Neural cell (in vitro differentiated cells): ENCODE data around the gene BCAS1. TPM values are rescaled to one million over a fixed set of nuclear protein-coding genes. Genes with fewer than 3 reads are reported as not detected.

Experiments used
- H2AFZ ChIP-seq: fragments of 200-600, 300-800 bp; sonication (generic), shearing (Covaris generic); 2 replicates; pipeline ENCODE4 v1.6.0; 2014; ENCODE audit warnings: low read depth, mild to moderate bottlenecking, antibody characterized with exemption, low read length, moderate library complexity
- H3F3A ChIP-seq: fragments of 200-600 bp; shearing (Covaris generic); 2 replicates; pipeline ENCODE4 v1.6.1; 2016; ENCODE audit warnings: mild to moderate bottlenecking, moderate library complexity, mixed read lengths, antibody characterized with exemption, low read length; ENCODE audit not compliant: insufficient read depth, poor library complexity, severe bottlenecking
- H3K27ac ChIP-seq: fragments of 200-600, 300-800 bp; sonication (generic), shearing (Covaris generic); 2 replicates; pipeline ENCODE4 v1.5.1; 2014; ENCODE audit warnings: mild to moderate bottlenecking, low read length, moderate library complexity
- H3K27me3 ChIP-seq: fragments of 300-800, 200-600 bp; sonication (generic), shearing (Covaris generic); 2 replicates; pipeline ENCODE4 v1.6.0; 2014; ENCODE audit warnings: mild to moderate bottlenecking, low read depth, low read length, moderate library complexity; ENCODE audit not compliant: insufficient read depth
- H3K36me3 ChIP-seq: fragments of 300-800, 200-600 bp; sonication (generic), shearing (Covaris generic); 2 replicates; pipeline ENCODE4 v1.5.1; 2014; ENCODE audit warnings: mild to moderate bottlenecking, antibody characterized with exemption, low read length, moderate library complexity; ENCODE audit not compliant: insufficient read depth
- H3K4me2 ChIP-seq: fragments of 300-800, 200-600 bp; sonication (generic), shearing (Covaris generic); 2 replicates; pipeline ENCODE4 v1.6.0; 2014; ENCODE audit warnings: mild to moderate bottlenecking, low read length
- H3K4me3 ChIP-seq: fragments of 300-800, 200-600 bp; sonication (generic), shearing (Covaris generic); 2 replicates; pipeline ENCODE4 v1.5.1; 2014; ENCODE audit warnings: mild to moderate bottlenecking, low read length, moderate library complexity
- H3K79me2 ChIP-seq: fragments of 200-600 bp; shearing (Covaris generic); replicated peaks from 2 replicates; pipeline ENCODE4 v1.6.0; 2014; ENCODE audit warnings: mild to moderate bottlenecking, low read length, moderate library complexity; ENCODE audit not compliant: insufficient read depth
- H3K9ac ChIP-seq: fragments of 300-800, 200-600 bp; sonication (generic), shearing (Covaris generic); 2 replicates; pipeline ENCODE4 v1.6.1; 2016; ENCODE audit warnings: mild to moderate bottlenecking, low read length, mixed read lengths
- H3K9me2 ChIP-seq: fragments of 200-600 bp; shearing (Covaris generic); 2 replicates; pipeline ENCODE4 v1.6.1; 2016; ENCODE audit warnings: mild to moderate bottlenecking, low read length, mixed read lengths; ENCODE audit not compliant: insufficient read depth
- H3K9me3 ChIP-seq: fragments of 200-600, 300-800 bp; sonication (generic), shearing (Covaris generic); 2 replicates; pipeline ENCODE4 v1.6.1; 2016; ENCODE audit warnings: mild to moderate bottlenecking, mixed run types, low read length, moderate library complexity, mixed read lengths
- H4K20me1 ChIP-seq: fragments of 200-600 bp; shearing (Covaris generic); 2 replicates; pipeline ENCODE4 v1.6.1; 2016; ENCODE audit warnings: mild to moderate bottlenecking, mixed run types; ENCODE audit not compliant: insufficient read depth
- CTCF ChIP-seq: fragments of 450-650 bp; IDR thresholded peaks from 2 replicates; pipeline ENCODE4 v1.5.1; 2014; ENCODE audit warnings: antibody characterized with exemption, mild to moderate bottlenecking, moderate library complexity; ENCODE audit not compliant: poor library complexity, severe bottlenecking
- EP300 ChIP-seq: fragments of 450-650 bp; conservative IDR thresholded peaks from 2 replicates; pipeline ENCODE4 v1.6.1; 2014; ENCODE audit warnings: antibody characterized with exemption, mild to moderate bottlenecking, moderate library complexity; ENCODE audit not compliant: poor library complexity, severe bottlenecking
- EZH2 ChIP-seq: fragments of 200-600, 300-800 bp; shearing (Covaris generic), sonication (generic); IDR thresholded peaks from 2 replicates; pipeline ENCODE4 v1.6.1; 2014; ENCODE audit warnings: antibody characterized with exemption, low read length, borderline replicate concordance, mild to moderate bottlenecking; ENCODE audit not compliant: insufficient read depth, poor library complexity, severe bottlenecking
- MXI1 ChIP-seq: fragments of 450-650 bp; conservative IDR thresholded peaks from 2 replicates; pipeline ENCODE4 v1.6.1; 2014; ENCODE audit warnings: antibody characterized with exemption, mild to moderate bottlenecking; ENCODE audit not compliant: poor library complexity, severe bottlenecking
- POLR2AphosphoS5 ChIP-seq: IDR thresholded peaks from 2 replicates; pipeline ENCODE4 v1.6.1; 2012
- RAD21 ChIP-seq: fragments of 450-650 bp; conservative IDR thresholded peaks from 2 replicates; pipeline ENCODE4 v1.6.1; 2014; ENCODE audit warnings: antibody characterized with exemption, mild to moderate bottlenecking, moderate library complexity
- SMC3 ChIP-seq: fragments of 450-650 bp; conservative IDR thresholded peaks from 2 replicates; pipeline ENCODE4 v1.6.1; 2014; ENCODE audit warnings: antibody characterized with exemption, mild to moderate bottlenecking, moderate library complexity; ENCODE audit not compliant: poor library complexity
- TAF1 ChIP-seq: IDR thresholded peaks from 2 replicates; pipeline ENCODE4 v1.6.1; 2012; ENCODE audit warnings: low read depth
- polyA plus RNA-seq: library from polyadenylated mRNA; depleted of rRNA; stranded (reverse); fragments of >200 nt; gene quantifications from 2 replicates; pipeline ENCODE4 v1.2.3, GENCODE V29; 2014
- TF ChIP-seq, protein P1 (sequence below): IDR thresholded peaks from 2 replicates; pipeline ENCODE4 v1.6.1; 2012; ENCODE audit warnings: borderline replicate concordance

BCAS1 gene
- polyA plus RNA-seq, 1 donor from 2014 or later, result not detected

- Histone ChIP-seq H3K27ac (no peak overlapping the region), H3K27me3 (no peaks in the 10 kb centered on the region), H3K9me3 (no peaks in the 10 kb centered on the region), H2AFZ (no peak overlapping the region), H3K9ac (no peak overlapping the region), H3K4me2 (no peak overlapping the region), H3K79me2 (no peaks in the 10 kb centered on the region), H4K20me1 (no peaks in the 10 kb centered on the region), H3F3A (no peaks in the 10 kb centered on the region), H3K36me3 (no peaks in the 10 kb centered on the region), H3K4me3 (no peak overlapping the region), H3K9me2 (no peaks in the 10 kb centered on the region)
- no peak for TF ChIP-seq MXI1
- no peak for TF ChIP-seq SMC3
- no peak for TF ChIP-seq RAD21
- TF ChIP-seq EZH2, result no peak
- no peak for TF ChIP-seq EP300
- TF ChIP-seq TAF1, result no peak
- TF ChIP-seq POLR2AphosphoS5, result no peak
- TF ChIP-seq, protein P1, sequence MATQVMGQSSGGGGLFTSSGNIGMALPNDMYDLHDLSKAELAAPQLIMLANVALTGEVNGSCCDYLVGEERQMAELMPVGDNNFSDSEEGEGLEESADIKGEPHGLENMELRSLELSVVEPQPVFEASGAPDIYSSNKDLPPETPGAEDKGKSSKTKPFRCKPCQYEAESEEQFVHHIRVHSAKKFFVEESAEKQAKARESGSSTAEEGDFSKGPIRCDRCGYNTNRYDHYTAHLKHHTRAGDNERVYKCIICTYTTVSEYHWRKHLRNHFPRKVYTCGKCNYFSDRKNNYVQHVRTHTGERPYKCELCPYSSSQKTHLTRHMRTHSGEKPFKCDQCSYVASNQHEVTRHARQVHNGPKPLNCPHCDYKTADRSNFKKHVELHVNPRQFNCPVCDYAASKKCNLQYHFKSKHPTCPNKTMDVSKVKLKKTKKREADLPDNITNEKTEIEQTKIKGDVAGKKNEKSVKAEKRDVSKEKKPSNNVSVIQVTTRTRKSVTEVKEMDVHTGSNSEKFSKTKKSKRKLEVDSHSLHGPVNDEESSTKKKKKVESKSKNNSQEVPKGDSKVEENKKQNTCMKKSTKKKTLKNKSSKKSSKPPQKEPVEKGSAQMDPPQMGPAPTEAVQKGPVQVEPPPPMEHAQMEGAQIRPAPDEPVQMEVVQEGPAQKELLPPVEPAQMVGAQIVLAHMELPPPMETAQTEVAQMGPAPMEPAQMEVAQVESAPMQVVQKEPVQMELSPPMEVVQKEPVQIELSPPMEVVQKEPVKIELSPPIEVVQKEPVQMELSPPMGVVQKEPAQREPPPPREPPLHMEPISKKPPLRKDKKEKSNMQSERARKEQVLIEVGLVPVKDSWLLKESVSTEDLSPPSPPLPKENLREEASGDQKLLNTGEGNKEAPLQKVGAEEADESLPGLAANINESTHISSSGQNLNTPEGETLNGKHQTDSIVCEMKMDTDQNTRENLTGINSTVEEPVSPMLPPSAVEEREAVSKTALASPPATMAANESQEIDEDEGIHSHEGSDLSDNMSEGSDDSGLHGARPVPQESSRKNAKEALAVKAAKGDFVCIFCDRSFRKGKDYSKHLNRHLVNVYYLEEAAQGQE, result no peak
- TF ChIP-seq CTCF, result no peak
Observed at GRCh38 chr20:54047048-54047447, 23.3 kb downstream of the BCAS1 start.

GRCh38 chr20:54044156-54044555 is 26.2 kb downstream of the BCAS1 start:
- Histone ChIP-seq H3K27me3 (no peaks in the 10 kb centered on the region), H3K9me2 (no peaks in the 10 kb centered on the region), H3K79me2 (no peaks in the 10 kb centered on the region), H3F3A (no peaks in the 10 kb centered on the region), H2AFZ (no peak overlapping the region), H3K4me3 (no peak overlapping the region), H3K9me3 (no peaks in the 10 kb centered on the region), H3K27ac (no peak overlapping the region), H3K9ac (no peak overlapping the region), H4K20me1 (no peaks in the 10 kb centered on the region), H3K4me2 (no peak overlapping the region), H3K36me3 (no peaks in the 10 kb centered on the region)
- TF ChIP-seq RAD21 (no peak), TAF1 (no peak), MXI1 (no peak), SMC3 (no peak), CTCF (no peak), EZH2 (no peak), POLR2AphosphoS5 (no peak), EP300 (no peak)
- TF ChIP-seq, protein P1, result no peak
